Mucosa of descending colon (tissue), 3 donors: ENCODE data around the gene GLUD1. TPM values are rescaled to one million over a fixed set of nuclear protein-coding genes. Genes with fewer than 3 reads are reported as not detected.
"Not testable (repeated sequence)": the region's sequence is repeated elsewhere in the genome, so short reads cannot be mapped to it uniquely, and the experiment has no call there.

Experiments
- ATAC-seq: fragments of 200-7000 bp; cut with Tn5 transposase; one replicate; pipeline ENCODE4 v1.9.1; 2020; ENCODE audit warnings: mild to moderate bottlenecking, moderate library complexity
- DNase-seq, 3 donors: peaks; one replicate each; pipeline ENCODE4 v3.0.0-alpha.2; 2020
- H3K36me3 ChIP-seq: fragments of 200-600 bp; one replicate; pipeline ENCODE4 v1.8.0; 2021; ENCODE audit warnings: low read depth, mild to moderate bottlenecking
- H3K4me1 ChIP-seq: fragments of 200-600 bp; one replicate; pipeline ENCODE4 v1.8.0; 2021; ENCODE audit warnings: low read depth, mild to moderate bottlenecking
- H3K4me3 ChIP-seq: fragments of 200-600 bp; one replicate; pipeline ENCODE4 v1.8.0; 2021; ENCODE audit warnings: mild to moderate bottlenecking
- H3K9me3 ChIP-seq: fragments of 200-600 bp; one replicate; pipeline ENCODE4 v1.8.0; 2021; ENCODE audit warnings: mild to moderate bottlenecking
- CTCF ChIP-seq: fragments of 200-600 bp; IDR thresholded peaks from one replicate; pipeline ENCODE4 v1.8.0; 2022; ENCODE audit warnings: antibody characterized with exemption, mild to moderate bottlenecking
- intact Hi-C, 2 donors: fragments of 100-400 bp; cut with DNase I in 1 of 2; cut with micrococcal nuclease in 1 of 2; formaldehyde crosslinking; loops; one replicate each; pipeline versions ENCODE4 v1.11.0 to v1.11.1; 2022; cut with DNase I, micrococcal nuclease
- total RNA-seq, 3 donors: library from RNA; stranded (reverse); fragmentation: NEBNext Ultra II Directional in 2 of 3; extraction: Animal tissue kit (Norgen Biotek cat#: 25700) in 2 of 3; gene quantifications; one replicate each; pipeline versions ENCODE4 v1.2.1 to v1.2.4, GENCODE V29; 2021 to 2023
- donor health status: DM: no; HTN: no; CAD: no; lungs with moderate emphysema.
- donor health status: DM: no; HTN: no; CAD: no.
- donor health status: DM: no; HTN: yes; CAD: no.

Gene GLUD1
- total RNA-seq, 3 donors from 2014 or later = 114 to 141 (median 131) TPM

GRCh38 chr10:87092861-87093631 lies 1.6 kb downstream of the GLUD1 start:
- peak in 2 of 3 donors; percentile 45 to 71 for DNase-seq
- Histone ChIP-seq H3K36me3 (no peaks in the 10 kb centered on the region), H3K4me1 (peaks cover 17% of the 10 kb centered on the region), H3K4me3 (peak overlapping the region; percentile 61), H3K9me3 (no peaks in the 10 kb centered on the region)
- ATAC-seq = peak; percentile 36
- intact Hi-C loops = no loop called here
- TF ChIP-seq CTCF = no peak

GRCh38 chr10:87092376-87092860 lies 2.2 kb downstream of the GLUD1 start:
- TF ChIP-seq CTCF = no peak
- no peak for ATAC-seq

GRCh38 chr10:87090779-87091178 lies 3.9 kb downstream of the GLUD1 start:
- DNase-seq (no peak), ATAC-seq (no peak)
- peaks cover 17% of the 10 kb centered on the region for H3K4me1 ChIP-seq
- no peaks in the 10 kb centered on the region for H3K36me3 ChIP-seq
- TF ChIP-seq CTCF = no peak
- H3K4me3 ChIP-seq = no peak overlapping the region
- intact Hi-C loops = no loop called here
- H3K9me3 ChIP-seq = no peaks in the 10 kb centered on the region

More at GRCh38 chr10:87092376-87092860, 2.2 kb downstream of the GLUD1 start:
- H3K36me3 ChIP-seq = no peaks in the 10 kb centered on the region
- no peak overlapping the region for H3K4me3 ChIP-seq
- H3K4me1 ChIP-seq = peaks cover 17% of the 10 kb centered on the region
- DNase-seq = peak in 1 of 3 donors; percentile 25
- H3K9me3 ChIP-seq = no peaks in the 10 kb centered on the region
- intact Hi-C loops = no loop called here

GRCh38 chr10:87089746-87090145 lies 4.9 kb downstream of the GLUD1 start:
- Histone ChIP-seq H3K36me3 (no peaks in the 10 kb centered on the region), H3K4me1 (peaks cover 17% of the 10 kb centered on the region), H3K4me3 (no peak overlapping the region), H3K9me3 (no peaks in the 10 kb centered on the region)
- no peak for TF ChIP-seq CTCF
- ATAC-seq = no peak
- intact Hi-C loops = no loop called here
- no peak for DNase-seq

- intact Hi-C loops = no loop called here
- Histone ChIP-seq H3K4me3 (no peak overlapping the region), H3K4me1 (peaks cover 5% of the 10 kb centered on the region), H3K36me3 (no peaks in the 10 kb centered on the region), H3K9me3 (no peaks in the 10 kb centered on the region)
- TF ChIP-seq CTCF = no peak
- ATAC-seq (no peak), DNase-seq (no peak)
Observed at GRCh38 chr10:87085537-87085936, 9.1 kb downstream of the GLUD1 start.

- H3K4me1 ChIP-seq, H3K9me3 ChIP-seq, H3K36me3 ChIP-seq, intact Hi-C loops, DNase-seq, H3K4me3 ChIP-seq: not testable (repeated sequence)
- peak; percentile 11 for ATAC-seq
Observed at GRCh38 chr10:87084291-87084782, 10.3 kb downstream of the GLUD1 start.

- peak; percentile 56 for ATAC-seq
- H3K4me3 ChIP-seq, H3K9me3 ChIP-seq, intact Hi-C loops, DNase-seq, H3K36me3 ChIP-seq, H3K4me1 ChIP-seq: not testable (repeated sequence)
Observed at GRCh38 chr10:87083576-87084290, 10.9 kb downstream of the GLUD1 start.

- ATAC-seq = peak; percentile 34
- H3K4me1 ChIP-seq, H3K36me3 ChIP-seq, DNase-seq, H3K4me3 ChIP-seq, H3K9me3 ChIP-seq, intact Hi-C loops: not testable (repeated sequence)
Observed at GRCh38 chr10:87082219-87082618, 12.4 kb downstream of the GLUD1 start.

GRCh38 chr10:87081574-87081973 lies 13.1 kb downstream of the GLUD1 start:
- ATAC-seq = not testable (repeated sequence)

More at GRCh38 chr10:87081574-87081973, 13.1 kb downstream of the GLUD1 start:
- H3K4me1 ChIP-seq, H3K36me3 ChIP-seq, H3K9me3 ChIP-seq, intact Hi-C loops, DNase-seq, H3K4me3 ChIP-seq: not testable (repeated sequence)
